AG10803 (cell line): Measurements from ENCODE around the gene ZFAND2B.

Experiments
- DNase-seq: peaks from one replicate; pipeline ENCODE4 v3.0.0; 2010; ENCODE audit warnings: low read depth
- H3K4me3 ChIP-seq: 2 replicates; pipeline ENCODE4 v1.5.1; 2011; ENCODE audit warnings: mild to moderate bottlenecking, low read length, control low read depth
- CTCF ChIP-seq: conservative IDR thresholded peaks from 2 replicates; pipeline ENCODE4 v1.5.1; 2011; ENCODE audit warnings: mild to moderate bottlenecking, low read length, control low read depth, inconsistent platforms

ZFAND2B gene

DNA sequence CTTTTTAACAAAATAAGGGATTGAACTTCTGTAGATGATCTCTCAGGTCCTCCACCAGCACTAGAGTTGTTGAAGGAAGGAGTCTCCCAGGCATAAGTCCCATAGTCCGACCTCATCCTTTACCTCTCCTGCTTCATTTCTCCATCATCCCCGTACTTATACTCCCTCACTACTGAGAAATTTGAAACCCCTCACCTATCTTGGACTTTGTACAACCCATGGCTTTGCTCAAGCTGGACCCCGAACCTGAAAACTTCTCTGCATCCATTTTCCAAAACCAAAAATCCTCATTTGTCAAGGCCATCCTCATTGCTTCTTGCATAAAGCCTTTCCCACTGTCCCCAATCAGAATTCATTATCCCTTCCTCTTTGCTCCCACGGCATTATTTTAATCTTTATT, 45.5 kb upstream of the ZFAND2B start:
- DNase-seq, result no peak
- H3K4me3 ChIP-seq, result peak overlapping the region; percentile 85
- no peak for TF ChIP-seq CTCF

DNA sequence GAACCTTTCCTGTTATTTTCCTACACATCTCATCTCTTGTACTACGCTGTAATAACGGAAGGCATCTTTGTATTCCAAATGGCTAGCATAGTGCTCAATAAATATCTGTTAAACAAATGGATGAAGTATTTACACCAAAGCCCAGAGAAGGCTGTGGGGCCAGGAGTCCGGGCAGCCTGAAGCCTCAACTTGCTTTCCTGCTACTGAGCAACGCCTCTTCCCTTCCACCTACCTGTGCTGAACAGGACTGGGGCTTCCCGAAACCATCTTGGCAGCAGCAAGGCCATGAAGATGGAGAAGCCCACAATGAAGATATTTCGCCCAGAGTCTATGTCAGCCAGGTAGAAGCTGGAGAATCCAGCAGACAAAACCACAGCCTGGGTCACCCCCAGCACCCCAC, 43.4 kb upstream of the ZFAND2B start:
- TF ChIP-seq CTCF, result no peak
- DNase-seq, result no peak
- H3K4me3 ChIP-seq, result no peak overlapping the region

DNA sequence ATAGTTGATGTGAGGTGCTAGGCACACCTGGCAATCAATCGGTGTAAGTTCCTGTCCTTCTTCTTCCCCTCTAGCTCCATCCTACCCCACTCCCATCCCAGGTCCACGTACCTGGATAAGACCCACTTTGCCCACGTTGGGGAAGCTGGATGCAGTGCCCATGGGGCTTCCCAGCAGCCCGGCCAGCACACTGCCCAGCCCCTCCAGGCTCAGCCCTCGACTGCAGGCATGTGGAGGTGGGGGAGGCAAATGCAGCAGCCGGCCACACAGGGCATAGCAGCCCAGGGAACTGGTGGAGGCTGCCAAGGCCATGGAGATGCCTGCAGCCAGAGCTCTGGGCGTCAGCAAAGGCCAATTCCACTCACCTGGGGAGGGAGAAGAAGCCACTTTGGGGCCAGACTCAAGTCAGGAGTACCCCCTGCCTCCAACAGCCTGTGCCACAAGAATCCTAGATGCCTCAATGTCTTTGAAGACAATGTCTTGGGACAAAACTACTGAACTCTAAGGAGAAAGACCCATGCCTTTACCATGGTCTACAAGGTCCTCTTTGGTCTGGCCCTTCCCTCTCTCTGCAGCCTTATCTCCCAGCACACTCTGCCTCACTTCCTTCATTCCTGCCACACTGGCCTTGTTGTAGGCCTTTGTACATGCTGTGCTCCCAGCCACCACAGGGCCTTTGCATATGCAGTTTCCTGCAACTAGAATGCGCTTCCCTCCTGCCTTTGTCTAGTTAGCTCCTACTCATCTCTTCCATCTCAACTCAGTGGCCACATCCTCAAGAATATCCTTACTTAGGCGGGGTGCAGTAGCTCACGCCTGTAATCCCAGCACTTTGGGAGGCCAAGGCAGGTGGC, 41.3 kb upstream of the ZFAND2B start:
- H3K4me3 ChIP-seq, result no peak overlapping the region
- no peak for TF ChIP-seq CTCF
- DNase-seq, result no peak

DNA sequence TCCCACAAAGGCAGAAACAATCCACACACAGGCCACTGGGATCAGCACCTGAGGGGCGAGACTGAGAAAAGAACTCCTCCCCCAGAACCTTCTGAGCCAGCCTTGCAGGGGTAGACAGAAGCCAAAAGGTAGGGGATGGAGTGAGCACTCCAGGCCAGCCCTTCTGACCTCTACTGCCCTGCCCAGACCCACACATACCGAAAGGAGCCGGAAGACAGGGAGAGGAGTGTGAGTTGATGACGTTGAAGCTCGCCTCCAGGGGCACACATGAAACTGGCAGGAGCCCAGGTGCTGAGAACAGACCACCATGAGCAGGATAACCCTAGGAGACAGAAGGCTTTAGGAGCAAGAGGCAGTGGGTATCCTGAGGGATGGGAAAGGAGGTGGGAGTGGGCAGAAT, 38.6 kb upstream of the ZFAND2B start:
- no peak for TF ChIP-seq CTCF
- no peak overlapping the region for H3K4me3 ChIP-seq
- no peak for DNase-seq

DNA sequence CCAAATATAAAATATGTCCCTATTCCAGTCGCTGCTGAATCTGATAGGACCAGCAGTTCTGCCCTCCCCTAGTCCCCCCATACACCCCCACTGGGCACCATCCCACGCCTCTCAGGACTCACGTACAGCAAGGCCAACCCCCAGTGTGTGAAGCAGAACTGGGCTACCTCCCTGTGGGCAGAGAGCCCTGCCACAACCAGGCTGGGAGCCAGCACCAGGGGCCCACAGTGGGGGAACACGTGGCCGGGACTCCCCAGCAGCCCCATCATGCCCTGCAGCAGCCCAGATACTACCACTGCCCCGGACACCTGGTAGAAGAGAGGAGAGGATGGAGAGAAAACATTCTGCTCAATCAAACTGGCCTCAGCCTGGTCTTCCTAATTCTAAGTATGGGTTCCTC, 38.1 kb upstream of the ZFAND2B start:
- no peak overlapping the region for H3K4me3 ChIP-seq
- TF ChIP-seq CTCF, result no peak
- DNase-seq, result no peak

- TF ChIP-seq CTCF, result no peak
- no peak overlapping the region for H3K4me3 ChIP-seq
- DNase-seq, result no peak
Measured at GRCh38 chr2:219168932-219169331, 37.6 kb upstream of the ZFAND2B start.

DNA sequence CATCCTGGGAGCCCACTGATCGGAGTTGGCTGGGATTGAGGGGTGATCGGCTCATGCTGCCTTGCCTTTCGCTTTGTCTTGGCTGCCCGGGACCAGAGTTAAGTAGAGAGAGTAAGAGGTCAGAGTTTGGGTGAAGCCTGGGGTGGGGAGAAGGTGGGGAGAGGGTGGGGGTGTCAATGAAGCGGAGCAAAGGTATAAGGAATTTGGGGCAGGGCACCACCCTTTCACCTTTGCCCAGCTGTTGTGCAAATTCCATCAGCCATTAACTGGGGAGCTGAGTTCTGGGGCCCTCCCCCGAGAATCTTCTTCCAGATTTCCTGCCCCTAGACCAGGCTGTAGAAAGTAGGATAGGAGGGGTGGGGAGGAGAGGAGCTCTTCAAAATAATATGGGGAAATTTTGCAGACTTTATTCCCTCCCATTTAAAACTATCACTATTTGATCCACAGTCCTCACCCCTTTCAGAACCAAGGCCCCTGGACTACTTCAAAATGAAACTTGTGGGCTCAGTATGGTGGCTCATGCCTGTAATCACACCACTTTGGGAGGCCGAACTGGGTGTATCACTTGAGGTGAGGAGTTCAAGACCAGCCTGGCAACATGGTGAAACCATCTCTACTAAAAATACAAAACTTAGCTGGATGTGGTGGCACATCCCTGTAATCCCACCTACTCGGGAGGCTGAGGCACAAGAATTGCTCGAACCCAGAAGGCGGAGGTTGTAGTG, 36.5 kb upstream of the ZFAND2B start, which contains the start of gene SLC23A3:
Gene SLC23A3 (minus strand): TSS at position 100 of the 725 bp plus-strand sequence. CDS start 45 bp downstream, at position 55.
- H3K4me3 ChIP-seq, result no peak within 1 kb of the TSS
- TF ChIP-seq CTCF, result no peak
- no peak for DNase-seq
